Muscle of back (tissue), 11 donors: ENCODE data around the gene JMJD8. TPM values are rescaled to one million over a fixed set of nuclear protein-coding genes. Genes with fewer than 3 reads are reported as not detected.
A peak's percentile ranks its signal among the peaks of the same experiment; 100 is the strongest.
"Not testable (repeated sequence)": the region's sequence is repeated elsewhere in the genome, so short reads cannot be mapped to it uniquely, and the experiment has no call there.

Experiments used
- DNase-seq, 3 donors: peaks; one replicate each; pipeline versions ENCODE4 v3.0.0 to v3.0.0-alpha.2; 2013
- polyA plus RNA-seq, 10 donors: library from polyadenylated mRNA; unstranded; fragments of 120-200 nt; gene quantifications; one replicate each; pipeline ENCODE4 v1.2.1, GENCODE V29; 2013; ENCODE audit not compliant: insufficient read length in 10 of 10

The JMJD8 gene
- polyA plus RNA-seq, 10 donors = 23.1 to 41.3 (median 29.5) TPM

DNA sequence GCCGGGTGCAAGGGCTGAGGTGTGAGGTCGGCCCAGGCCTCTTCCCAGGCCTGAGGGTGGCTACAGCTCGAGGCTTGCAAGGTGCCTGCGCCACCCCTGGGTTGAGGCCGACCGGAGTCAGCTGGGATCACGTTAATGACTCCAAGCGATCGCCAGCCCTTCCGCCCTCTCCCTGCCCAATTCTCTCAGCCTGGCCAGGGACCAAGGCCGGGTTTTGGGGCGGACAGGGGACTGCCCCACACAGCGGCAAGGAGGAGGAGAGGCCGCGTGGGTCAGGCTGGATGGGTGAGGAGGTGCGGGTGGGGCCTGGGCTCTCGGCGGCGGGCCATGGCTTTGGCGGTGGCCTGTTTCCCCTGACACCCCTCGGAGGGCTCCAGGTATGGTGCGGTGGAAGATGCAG lies 9.2 kb upstream of the JMJD8 start:
- no peak for DNase-seq

DNA sequence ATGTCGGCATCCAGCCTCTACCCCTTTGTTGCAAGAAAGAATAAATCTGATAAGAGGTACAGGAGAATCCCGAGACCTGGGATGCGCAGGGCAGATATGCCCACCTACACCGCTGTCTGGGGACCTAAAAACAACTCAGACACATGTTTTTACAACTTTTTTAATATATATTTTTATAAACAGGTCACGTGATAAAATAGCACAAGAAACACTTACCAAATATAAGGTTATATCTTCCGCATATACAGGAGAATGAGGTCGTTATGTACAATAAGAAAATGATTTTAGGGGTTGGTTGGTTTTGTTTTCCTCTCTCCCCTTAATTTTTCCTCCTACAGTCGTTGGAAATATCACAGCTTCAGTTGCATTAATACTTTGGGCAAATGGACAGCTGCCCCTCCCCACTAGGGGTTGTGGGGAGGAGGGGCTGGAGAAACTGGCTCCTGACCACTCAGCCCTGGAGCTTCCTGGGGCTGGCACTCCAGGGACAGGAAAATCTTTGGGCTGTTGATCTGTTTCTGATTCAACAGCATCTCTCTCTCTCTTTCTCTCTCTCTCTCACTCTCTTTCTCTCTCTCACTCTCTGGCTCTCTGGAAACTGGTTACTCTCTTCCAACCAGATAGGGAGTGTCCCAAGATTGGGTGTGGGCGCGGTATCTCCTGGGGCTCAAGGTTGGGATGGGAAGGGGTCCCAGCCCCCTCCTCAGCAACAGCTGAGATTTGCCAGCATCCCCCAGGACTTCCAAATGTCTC lies 8.4 kb upstream of the JMJD8 start:
- no peak for DNase-seq

DNA sequence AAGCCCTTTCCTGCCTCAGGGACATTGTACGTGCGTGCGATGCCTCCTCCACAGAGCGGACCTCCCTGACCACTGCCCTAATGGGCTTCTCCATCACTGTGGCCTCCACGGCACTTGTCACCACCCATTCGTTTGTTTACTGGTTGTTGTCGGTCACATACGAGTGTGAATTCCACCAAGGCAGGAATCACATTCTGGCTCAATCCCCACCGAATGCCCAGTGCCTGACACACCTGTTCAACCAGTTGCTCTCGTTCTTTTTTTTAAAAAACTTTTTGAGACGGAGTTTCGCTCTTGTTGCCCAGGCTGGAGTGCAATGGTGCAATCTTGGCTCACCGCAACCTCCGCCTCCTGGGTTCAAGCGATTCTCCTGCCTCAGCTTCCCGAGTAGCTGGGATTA lies 7.1 kb upstream of the JMJD8 start:
- DNase-seq = not testable (repeated sequence)

DNA sequence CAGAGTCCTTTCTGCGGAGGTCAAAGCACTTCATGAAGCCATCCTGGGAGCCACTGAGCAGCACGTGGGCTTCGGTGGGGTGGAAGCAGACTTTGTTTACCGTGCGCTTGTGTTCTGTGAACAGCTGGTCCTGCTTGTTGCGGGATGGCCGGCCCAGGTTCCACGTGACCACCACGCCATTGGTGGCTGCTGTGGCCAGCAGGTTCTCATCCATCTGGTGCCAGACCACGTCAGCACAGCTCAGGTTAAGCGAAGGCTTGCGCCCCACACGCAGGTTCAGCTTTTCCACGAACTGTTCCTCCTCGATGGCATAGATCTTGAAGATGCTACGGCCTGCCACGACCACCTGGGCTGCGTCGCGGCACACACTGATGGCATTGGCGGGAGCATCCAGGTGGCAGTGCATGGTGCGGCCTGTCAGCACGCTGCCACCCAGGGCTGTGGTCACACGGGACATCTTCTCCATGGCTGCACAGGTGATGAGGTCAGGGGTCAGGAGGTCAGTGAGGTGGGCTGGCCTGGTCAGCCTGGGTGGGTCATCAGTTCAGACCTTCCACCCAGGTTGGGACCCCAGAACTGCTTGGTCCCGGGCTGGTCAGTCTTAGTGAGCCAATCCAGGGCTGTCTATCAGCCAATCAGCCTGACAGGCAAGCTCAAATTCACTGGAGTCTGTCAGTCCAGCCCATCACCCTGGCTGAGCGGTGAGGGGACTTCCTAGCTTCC lies 5.2 kb upstream of the JMJD8 start:
- DNase-seq = no peak

DNA sequence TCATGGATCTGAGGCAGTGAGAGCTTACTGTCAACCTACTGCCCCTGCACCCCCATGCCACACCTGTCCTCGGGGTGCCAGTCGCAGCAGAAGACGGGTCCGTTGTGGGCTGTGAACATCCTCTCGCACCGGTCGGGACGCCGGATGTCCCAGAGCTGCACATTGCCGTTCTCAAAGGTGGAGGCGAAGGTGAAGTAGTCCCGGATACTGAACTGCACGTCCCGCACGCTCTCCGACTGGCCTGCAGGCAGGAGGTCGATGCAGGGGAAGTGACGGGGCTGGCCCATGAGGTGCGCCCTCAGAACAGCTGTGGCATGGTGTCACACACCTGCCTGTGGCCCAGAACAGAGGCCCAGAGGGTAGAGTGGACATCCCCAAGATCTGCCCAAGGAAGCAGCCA lies 3.4 kb upstream of the JMJD8 start:
- no peak for DNase-seq

DNA sequence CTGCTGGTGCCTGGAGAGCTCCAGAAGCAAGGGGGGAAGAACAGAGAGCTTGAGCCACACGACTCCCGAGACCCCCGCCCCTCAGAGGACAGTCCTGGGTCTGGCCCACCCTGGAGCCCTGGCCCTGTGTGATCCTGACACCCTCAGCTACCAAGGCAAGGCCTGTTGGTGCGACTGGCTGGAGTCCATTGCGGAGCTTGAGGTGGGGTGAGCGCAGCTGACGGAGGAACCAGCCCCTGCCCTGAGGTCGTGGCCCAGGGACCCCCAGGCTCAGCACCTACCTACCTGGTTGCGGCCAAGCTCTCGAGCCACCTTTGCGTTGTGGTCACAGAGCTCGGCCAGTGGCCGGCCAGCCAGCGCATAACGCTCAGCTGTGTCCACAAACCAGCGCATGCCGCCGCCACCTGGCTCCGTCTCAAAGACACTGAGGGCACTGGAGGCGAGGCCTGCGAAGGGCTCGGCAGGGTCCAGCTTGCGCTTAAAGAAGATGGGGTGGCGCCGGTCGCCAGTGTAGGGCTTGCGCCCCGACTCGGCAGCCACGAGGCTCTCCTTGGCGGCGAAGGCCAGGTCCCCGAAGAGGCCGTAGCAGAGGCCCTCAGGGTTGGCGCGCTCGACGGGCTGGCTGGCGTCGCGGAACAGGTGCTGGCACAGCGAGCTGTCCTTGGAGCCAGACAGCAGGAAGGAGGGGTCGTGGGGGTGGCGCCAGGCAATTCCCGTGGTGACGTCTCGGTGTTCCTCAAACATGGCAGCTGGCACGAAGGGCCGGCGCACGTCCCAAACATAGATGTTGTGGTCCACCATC lies 2.5 kb upstream of the JMJD8 start:
- no peak for DNase-seq

DNA sequence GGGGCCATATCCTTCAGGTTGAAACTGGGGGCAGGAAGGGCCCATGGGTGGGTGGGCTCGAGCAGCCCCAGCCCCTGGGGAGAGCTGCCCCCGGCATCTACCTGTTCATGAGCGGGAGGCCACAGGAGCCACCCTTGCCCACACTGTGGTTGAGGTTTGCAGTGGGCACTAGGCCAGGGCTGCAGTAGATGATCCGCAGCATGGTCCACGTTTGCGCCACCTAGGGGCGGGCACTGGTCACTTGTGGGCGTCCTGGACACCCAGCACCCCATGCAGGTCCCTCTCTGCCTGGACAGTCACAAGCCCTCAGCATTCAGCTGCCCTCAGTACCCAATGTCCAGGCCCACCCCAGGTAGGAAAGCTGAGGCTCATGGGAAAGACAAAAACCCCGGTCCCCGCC lies 1.8 kb upstream of the JMJD8 start:
- DNase-seq = no peak

DNA sequence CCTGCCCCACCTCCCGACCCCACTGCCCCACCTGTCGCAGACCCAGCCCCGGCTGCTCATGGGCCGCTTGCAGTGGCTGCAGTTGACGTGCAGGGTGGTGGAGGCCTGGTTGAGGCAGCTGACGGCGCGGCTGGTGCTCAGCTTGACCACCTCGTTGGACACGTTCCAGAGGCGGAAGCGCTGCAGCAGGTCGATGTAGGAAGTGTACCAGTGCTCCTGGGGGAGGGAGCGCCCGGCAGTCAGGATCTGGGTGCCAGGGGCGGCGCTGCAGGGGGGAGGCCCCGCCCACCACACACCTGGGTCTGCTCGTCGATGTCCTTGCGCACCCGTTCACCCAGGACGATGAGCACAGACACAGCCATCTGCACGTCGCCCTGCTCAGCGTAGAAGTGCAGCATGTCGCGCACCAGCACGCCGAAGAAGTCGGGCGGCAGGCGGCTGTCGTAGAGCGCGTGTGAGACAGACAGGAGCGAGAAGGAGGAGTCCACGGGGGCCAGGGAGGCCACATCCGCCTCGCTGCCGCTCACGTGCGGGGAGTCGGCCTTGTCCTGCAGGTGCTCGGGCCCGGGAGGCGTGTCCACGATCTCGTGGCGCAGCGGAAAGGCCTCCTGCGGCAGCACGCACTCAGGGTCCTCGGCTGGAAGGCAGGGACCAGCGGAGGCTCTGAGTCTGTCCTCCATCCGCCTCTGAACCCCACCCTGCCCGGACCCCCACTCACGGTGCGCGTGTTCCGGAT lies 995 bp upstream of the JMJD8 start:
- DNase-seq = no peak

DNA sequence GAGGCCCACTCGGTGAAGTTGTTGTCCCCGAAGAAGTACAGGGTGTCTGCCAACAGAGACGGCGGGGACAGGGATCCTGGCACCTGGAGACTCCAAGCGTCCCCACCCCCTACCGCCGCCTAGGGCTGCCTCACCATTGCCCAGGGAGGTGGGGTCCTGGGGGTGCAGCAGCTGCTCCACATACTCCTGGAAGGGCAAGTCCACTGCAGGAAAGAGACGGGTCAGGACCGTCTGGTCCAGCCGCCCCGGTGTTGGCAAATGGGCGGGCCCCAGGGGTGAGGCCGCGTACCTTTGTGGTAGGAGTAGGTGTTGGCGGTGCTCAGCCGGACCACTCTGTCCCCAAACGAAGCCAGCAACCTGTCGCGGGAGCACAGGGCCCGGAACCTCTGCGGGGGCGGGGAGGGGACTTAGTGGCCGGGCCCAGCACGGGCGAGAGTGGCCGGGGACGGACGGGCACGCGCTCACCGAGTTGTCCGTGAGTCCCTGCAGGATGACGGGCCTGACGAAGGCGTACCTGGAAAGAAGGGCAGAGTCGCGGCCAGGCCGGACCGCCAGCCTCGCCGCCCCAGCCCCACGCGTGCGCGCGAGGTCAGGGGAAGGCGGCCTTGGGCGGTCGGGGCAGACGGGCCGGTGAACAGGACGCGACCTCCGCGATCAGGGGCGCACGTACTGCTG lies 601 bp downstream of the JMJD8 start:
- no peak for DNase-seq

DNA sequence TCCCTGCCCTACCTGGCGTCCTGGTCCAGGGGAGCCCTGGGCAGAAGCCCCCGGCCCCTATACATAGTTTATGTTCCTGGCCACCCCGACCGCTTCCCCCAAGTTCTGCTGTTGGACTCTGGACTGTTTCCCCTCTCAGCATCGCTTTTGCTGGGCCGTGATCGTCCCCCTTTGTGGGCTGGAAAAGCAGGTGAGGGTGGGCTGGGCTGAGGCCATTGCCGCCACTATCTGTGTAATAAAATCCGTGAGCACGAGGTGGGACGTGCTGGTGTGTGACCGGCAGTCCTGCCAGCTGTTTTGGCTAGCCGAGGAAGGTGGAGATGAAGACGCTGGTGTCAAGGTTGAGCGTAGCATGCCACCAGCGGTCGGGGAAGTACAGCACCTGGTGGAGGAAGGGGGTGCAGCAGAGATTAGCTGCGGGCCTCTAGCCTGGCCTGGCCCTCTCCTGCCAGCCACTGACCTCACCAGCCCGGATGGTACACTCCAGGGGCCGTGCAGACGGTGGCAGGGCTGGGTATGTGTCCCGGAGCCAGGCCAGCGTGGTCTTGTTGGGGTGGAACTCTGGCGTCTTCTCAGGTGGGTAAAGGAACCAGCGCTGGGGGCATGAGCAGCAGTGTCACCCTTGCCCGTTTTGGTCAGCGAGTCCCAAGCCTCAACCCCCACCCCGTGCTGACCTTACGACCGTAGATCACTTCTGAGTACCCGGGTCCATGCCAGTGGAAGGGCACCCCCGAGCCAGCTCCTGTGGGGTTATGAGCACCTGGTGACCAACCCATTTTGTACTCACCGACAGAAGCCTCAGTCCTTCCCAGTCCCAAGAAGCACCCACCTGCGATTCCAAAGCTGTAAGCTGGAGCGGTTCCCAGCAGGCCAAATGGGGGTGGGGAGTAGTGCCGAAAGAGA lies 1.4 kb downstream of the JMJD8 start:
- DNase-seq = no peak

DNA sequence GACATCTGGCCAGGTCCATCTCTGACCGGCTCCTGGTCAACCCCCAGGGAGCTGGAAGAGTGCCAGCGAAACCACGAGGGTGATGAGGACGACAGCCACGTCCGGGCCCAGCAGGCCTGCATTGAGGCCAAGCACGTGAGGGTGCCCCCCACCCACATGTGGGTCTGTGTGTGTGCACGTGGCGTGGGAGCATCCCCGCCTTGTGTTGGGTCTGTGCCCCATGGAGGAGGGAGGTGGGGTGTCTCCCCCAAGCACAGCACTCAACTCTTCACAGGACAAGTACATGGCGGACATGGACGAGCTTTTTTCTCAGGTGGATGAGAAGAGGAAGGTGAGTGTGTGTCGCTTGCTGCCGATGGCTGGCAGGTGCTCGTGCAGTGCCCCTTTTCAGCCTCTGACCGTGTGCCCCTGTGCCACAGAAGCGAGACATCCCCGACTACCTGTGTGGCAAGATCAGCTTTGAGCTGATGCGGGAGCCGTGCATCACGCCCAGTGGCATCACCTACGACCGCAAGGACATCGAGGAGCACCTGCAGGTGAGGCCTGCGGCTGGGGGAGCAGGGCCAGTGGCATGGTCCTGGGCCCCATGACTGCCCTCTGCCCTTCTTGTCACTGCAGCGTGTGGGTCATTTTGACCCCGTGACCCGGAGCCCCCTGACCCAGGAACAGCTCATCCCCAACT lies 2.2 kb downstream of the JMJD8 start:
- no peak for DNase-seq

DNA sequence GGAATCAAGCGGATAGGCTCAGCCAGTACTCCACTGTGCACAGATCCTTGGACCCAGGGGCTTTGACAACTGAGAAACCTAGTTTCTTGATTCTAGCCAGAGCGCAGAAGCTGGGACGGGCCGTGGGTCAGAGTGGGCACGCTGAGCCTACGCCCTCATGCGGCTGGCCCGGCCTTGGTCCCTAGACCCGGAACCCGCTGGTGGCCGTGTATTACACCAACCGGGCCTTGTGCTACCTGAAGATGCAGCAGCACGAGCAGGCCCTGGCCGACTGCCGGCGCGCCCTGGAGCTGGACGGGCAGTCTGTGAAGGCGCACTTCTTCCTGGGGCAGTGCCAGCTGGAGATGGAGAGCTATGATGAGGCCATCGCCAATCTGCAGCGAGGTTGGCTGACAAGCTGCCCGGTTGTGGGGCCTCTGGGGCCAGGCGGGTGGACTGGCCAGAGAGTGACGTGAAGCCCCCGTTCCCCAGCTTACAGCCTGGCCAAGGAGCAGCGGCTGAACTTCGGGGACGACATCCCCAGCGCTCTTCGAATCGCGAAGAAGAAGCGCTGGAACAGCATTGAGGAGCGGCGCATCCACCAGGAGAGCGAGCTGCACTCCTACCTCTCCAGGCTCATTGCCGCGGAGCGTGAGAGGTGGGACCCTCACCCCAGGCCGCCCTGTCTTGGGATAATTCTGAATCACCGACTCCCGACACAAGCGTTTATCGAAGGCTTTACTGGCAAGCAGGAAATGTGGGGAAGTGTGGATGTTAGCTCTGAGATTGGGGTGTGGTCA lies 3.0 kb downstream of the JMJD8 start:
- DNase-seq = peak in 1 of 3 donors; percentile 36

DNA sequence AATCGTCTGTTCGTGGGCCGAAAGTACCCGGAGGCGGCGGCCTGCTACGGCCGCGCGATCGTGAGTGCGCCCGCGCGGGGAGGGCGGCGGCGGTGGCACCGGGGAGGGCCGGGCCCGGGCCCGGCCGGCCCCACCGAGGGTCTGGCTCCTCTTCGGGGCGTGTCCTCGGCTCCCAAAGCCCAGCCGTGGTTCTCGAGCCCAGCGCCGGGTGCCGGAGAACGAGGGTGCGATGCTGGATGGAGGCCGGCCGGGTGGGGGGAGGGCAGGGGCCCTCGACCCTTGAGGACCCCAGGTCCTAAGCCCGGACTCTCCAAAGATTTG lies 3.5 kb downstream of the JMJD8 start:
- DNase-seq = no peak

DNA sequence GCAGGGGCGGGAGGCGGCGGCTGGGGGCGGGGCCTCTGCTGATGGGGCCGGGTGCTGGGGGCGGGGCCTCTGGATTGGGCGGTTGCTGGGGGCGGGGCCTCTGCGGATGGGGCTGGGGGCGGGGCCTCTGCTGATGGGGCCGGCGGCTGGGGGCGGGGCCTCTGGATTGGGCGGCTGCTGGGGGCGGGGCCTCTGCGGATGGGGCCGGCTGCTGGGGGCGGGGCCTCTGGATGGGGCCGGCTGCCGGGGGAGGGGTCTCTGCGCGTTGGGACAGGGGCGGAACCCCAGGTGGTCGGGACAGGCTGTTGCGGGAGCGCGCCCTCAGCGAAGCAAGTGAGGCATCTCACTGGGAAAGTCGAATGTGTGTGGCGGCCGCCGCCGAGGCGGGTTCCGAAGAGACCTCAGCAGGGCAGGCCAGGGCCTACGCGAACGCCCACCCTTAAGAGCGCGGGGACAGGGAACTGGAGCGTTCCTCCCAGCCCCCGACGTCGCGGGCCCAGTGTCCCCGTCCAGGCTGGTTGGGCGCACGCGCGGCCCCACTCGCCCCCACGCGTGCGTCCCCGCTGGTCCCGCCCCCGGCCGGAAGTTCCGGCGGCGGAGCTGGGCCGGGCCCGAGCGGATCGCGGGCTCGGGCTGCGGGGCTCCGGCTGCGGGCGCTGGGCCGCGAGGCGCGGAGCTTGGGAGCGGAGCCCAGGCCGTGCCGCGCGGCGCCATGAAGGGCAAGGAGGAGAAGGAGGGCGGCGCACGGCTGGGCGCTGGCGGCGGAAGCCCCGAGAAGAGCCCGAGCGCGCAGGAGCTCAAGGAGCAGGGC lies 4.1 kb downstream of the JMJD8 start, which contains the start of gene STUB1:
Gene STUB1 (plus strand): TSS at position 597 of the 811 bp plus-strand sequence. CDS start 116 bp downstream, at position 713.
- peak; percentile 81 to 96 (median 92) for DNase-seq

DNA sequence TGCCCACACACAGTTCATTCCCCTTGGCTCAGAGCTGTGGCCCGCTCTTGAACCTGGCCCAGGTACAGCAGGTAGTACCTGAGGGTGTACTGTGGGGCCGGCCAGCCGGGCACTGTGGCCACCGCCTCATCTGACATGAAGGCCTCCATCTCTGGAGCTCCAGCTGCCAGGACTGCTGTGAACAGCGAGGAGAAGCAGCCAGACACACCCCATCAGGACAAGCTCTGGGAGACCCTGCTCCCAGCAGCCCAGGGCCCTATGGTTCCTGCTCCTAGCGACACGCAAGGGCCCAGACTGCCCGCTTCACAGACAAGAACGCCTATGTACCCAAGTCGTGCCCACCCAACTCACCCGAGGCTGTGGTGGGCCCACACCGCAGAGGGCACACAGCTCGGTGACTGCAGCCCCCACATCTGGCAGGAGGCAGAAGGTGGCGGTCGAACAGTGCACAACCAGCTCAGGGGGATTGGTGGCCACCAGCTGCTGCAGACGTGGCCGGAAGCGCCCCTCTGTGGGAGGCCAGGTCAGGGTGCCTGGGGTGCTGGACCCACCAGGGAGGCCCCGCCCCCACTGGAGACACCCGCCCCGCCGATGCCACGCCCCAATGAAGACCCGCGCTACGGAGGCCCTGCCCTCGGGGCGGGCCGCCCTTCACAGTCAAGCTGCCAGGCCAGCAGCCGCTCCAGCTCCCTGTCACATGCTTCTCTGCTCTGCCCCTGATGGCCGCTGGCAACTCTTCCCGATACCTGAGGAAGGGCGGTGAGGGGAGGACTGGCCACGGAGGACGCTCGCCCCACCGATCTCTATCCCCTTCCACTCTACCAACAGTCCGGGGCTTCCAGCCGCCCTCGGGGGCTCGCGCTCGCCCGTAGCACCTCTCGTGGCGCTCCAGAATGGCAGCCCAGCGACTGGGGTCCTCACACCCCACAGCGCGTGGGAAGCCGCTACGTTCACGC lies 5.0 kb downstream of the JMJD8 start:
- peak; percentile 45 to 88 (median 66) for DNase-seq

DNA sequence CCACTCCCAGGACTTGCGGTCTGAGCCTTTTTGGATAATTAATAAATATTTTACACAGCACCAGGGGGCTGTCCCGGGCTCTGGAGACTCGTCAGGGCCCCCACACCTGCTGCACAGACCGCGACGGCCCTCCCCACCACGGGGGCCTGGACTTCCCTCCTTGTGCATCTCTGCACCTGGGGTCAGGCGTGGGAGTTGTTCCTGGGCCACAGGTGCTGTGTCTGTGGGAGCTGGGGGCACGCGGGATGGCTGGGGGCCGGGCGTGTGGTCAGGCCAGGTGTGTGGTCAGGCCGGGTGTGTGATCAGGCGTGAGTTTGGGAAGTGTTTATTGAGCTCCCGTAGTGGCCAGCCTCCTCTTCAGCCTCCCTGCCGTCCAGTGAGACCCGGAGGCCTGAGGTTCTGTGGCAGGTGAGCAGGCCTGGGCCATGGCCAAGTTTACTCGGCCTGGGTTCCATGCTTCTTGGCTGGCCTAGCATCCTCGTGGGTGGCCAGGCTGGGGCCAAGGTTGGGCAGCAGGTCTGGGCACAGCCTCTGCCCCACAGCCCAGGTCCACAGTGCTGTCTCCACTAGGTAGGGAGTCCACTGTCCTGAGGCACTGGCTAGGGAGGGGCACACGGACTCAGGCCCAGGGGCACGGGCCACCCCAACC lies 5.8 kb downstream of the JMJD8 start:
- DNase-seq = no peak
